DND-41 (cell line): ENCODE results near the gene APBB2.

Experiments used
- ATAC-seq: fragments of 200-7000 bp; cut with Tn5 transposase; 3 replicates; pipeline ENCODE4 v1.9.1; 2021; ENCODE audit warnings: low read depth; ENCODE audit not compliant: insufficient read depth
- DNase-seq: peaks from one replicate; pipeline ENCODE4 v3.0.0-alpha.2; 2020
- H2AFZ ChIP-seq: 2 replicates; pipeline ENCODE4 v1.6.0; 2012; ENCODE audit warnings: low read depth, low read length
- H3K27ac ChIP-seq: 2 replicates; pipeline ENCODE4 v1.5.1; 2012; ENCODE audit warnings: low read length, inconsistent platforms
- H3K27me3 ChIP-seq: fragments of 200-600 bp; sonication (generic); 2 replicates; pipeline ENCODE4 v1.6.0; 2012; ENCODE audit warnings: low read length, mild to moderate bottlenecking, inconsistent platforms; ENCODE audit not compliant: insufficient read depth, poor library complexity
- H3K36me3 ChIP-seq: 2 replicates; pipeline ENCODE4 v1.5.1; 2012; ENCODE audit warnings: low read length, inconsistent platforms; ENCODE audit not compliant: insufficient read depth
- H3K4me1 ChIP-seq: 2 replicates; pipeline ENCODE4 v1.5.1; 2012; ENCODE audit warnings: mild to moderate bottlenecking, low read length; ENCODE audit not compliant: insufficient read depth
- H3K4me2 ChIP-seq: 2 replicates; pipeline ENCODE4 v1.6.0; 2012; ENCODE audit warnings: mild to moderate bottlenecking, moderate library complexity, low read length, inconsistent platforms; ENCODE audit not compliant: insufficient read depth
- H3K4me3 ChIP-seq, 2 experiments: fragments of 200-600 bp in 1 of 2; shearing (Covaris generic) in 1 of 2; 2 replicates each; pipeline ENCODE4 v1.5.1; 2012 to 2016; ENCODE audit warnings: inconsistent platforms in 2 of 2, low read length in 2 of 2, mild to moderate bottlenecking in 2 of 2, low read depth in 1 of 2, moderate library complexity in 1 of 2
- H3K79me2 ChIP-seq: 2 replicates; pipeline ENCODE4 v1.6.0; 2012; ENCODE audit warnings: low read length, inconsistent platforms; ENCODE audit not compliant: insufficient read depth
- H3K9ac ChIP-seq: 2 replicates; pipeline ENCODE4 v1.6.0; 2012; ENCODE audit warnings: low read depth, mild to moderate bottlenecking, inconsistent platforms, low read length, moderate library complexity
- H3K9me3 ChIP-seq: 2 replicates; pipeline ENCODE4 v1.5.1; 2012; ENCODE audit warnings: low read length, moderate library complexity, mild to moderate bottlenecking, inconsistent platforms; ENCODE audit not compliant: insufficient read depth, severe bottlenecking
- H4K20me1 ChIP-seq: 2 replicates; pipeline ENCODE4 v1.6.0; 2012; ENCODE audit warnings: low read length; ENCODE audit not compliant: insufficient read depth
- CTCF ChIP-seq: IDR thresholded peaks from 2 replicates; pipeline ENCODE4 v1.5.1; 2012; ENCODE audit warnings: borderline replicate concordance, low read length, moderate library complexity, mild to moderate bottlenecking; ENCODE audit not compliant: poor library complexity, severe bottlenecking; ENCODE audit errors: extremely low read depth
- EZH2 ChIP-seq: IDR thresholded peaks from 3 replicates; pipeline ENCODE4 v1.6.1; 2012; ENCODE audit warnings: borderline replicate concordance, low read depth, mild to moderate bottlenecking, moderate library complexity, low read length, inconsistent platforms; ENCODE audit not compliant: severe bottlenecking

Gene APBB2

DNA sequence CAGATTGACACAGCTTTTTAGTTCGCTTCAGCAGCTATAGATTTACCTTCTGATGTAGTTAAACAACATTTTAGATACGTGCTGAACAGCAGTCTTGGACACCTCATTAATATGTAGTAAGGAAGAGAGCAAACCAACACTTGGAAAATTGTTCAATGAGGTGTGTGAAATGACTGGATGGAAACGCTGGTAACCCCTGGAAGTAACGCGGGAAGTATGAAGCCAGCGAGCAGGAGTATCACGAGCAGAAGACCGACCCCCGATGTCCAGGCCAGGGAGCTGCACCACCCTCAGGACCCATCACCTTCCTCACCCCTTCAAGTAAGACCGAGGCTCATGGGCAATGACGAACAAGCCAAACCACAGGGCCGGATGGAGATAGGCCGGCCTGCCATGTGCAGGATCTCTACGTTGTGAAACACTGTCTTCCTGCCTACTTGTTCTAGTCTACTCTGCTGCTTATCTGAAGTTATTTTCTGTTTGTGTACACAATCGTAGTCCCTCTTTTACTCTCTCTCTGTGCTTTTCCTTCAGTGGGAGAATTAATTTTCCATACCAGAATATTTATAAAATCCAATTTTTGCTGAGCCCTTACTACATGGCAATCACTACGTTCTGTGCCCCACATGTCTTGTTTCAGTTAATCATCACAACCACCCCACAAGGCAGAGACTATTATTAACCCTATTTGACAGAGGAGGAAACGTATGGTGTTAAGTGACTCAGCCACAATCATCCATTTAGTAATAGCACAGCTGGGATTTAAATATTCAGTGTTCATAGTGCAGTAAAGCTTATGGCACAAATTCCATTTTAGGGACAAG is 221.7 kb downstream of the APBB2 start:
- Histone ChIP-seq H3K9ac (no peak overlapping the region), H3K4me2 (no peak overlapping the region), H2AFZ (no peak overlapping the region), H3K27ac (no peak overlapping the region), H3K79me2 (no peaks in the 10 kb centered on the region), H3K4me3 (no peak overlapping the region), H3K36me3 (no peaks in the 10 kb centered on the region), H3K27me3 (peaks cover 6% of the 10 kb centered on the region), H3K9me3 (no peaks in the 10 kb centered on the region), H4K20me1 (no peaks in the 10 kb centered on the region), H3K4me1 (no peaks in the 10 kb centered on the region)
- ATAC-seq (no peak), DNase-seq (no peak)
- TF ChIP-seq CTCF (no peak), EZH2 (no peak)

DNA sequence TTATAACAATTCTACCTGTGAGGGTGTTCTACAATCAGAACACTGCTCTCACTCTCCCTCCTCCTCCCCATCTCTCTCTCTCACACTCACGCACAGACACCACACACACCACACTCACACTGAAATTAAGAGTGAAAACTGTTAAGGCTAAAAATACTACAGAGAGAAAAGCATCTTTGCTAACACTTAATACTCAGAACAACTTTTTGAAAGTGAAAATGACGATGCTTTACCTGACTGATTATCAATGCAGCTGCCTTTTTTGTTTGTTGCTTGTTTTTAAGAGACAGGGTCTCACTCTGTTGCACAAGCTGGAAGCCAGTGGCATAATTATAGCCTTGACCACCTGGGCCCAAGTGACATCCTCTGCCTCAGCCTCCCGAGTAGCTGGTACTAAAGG is 222.4 kb downstream of the APBB2 start:
- Histone ChIP-seq H3K9ac (no peak overlapping the region), H2AFZ (no peak overlapping the region), H4K20me1 (no peaks in the 10 kb centered on the region), H3K27ac (no peak overlapping the region), H3K79me2 (no peaks in the 10 kb centered on the region), H3K4me1 (no peaks in the 10 kb centered on the region), H3K4me3 (no peak overlapping the region), H3K36me3 (no peaks in the 10 kb centered on the region), H3K27me3 (peaks cover 3% of the 10 kb centered on the region), H3K9me3 (no peaks in the 10 kb centered on the region), H3K4me2 (no peak overlapping the region)
- no peak for TF ChIP-seq EZH2
- no peak for TF ChIP-seq CTCF
- ATAC-seq (no peak), DNase-seq (no peak)

DNA sequence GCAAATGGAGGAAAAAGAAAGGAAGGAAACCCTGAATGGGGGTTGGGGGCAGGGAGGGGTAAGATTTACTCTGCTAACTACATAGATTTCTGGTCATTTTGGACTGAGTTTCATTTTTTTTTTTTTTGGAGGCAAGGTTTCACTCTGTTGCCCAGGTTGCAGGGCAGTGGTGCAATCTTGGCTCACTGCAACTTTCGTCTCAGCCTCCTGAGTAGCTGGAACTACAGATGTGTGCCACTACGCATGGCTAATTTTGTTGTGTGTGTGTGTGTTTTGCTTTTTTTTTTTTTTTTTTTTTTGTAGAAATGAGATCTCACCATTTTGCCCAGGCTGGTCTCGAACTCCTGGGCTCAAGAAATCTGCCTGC is 223.5 kb downstream of the APBB2 start:
- H3K27ac ChIP-seq = no peak overlapping the region
- H3K36me3 ChIP-seq = no peaks in the 10 kb centered on the region
- DNase-seq (no peak), ATAC-seq (no peak)
- no peaks in the 10 kb centered on the region for H3K9me3 ChIP-seq
- H2AFZ ChIP-seq = no peak overlapping the region
- H3K4me1 ChIP-seq = no peaks in the 10 kb centered on the region
- H3K27me3 ChIP-seq = no peaks in the 10 kb centered on the region
- H3K9ac ChIP-seq = no peak overlapping the region
- H4K20me1 ChIP-seq = no peaks in the 10 kb centered on the region
- no peaks in the 10 kb centered on the region for H3K79me2 ChIP-seq
- H3K4me3 ChIP-seq = no peak overlapping the region
- no peak overlapping the region for H3K4me2 ChIP-seq
- TF ChIP-seq EZH2 = no peak
- no peak for TF ChIP-seq CTCF
